T-helper 1 cell treated with Interleukin-12 subunit alpha and Interleukin-12 subunit beta and Interleukin-4 antibody, amounts not matched to agents 30 μg/mL and 1 μg/mL, for 36 hours (primary cell): ENCODE measurements around the gene TMEM44.
"Not testable (repeated sequence)": the region's sequence is repeated elsewhere in the genome, so short reads cannot be mapped to it uniquely, and the experiment has no call there.

Experiments
- H3K27ac Mint-ChIP-seq: one replicate; pipeline ENCODE4 v1.8.0; 2021; ENCODE audit warnings: mild to moderate bottlenecking, mixed read lengths
- H3K27me3 Mint-ChIP-seq: one replicate; pipeline ENCODE4 v1.8.0; 2021; ENCODE audit warnings: low read depth, mixed read lengths
- H3K36me3 Mint-ChIP-seq: one replicate; pipeline ENCODE4 v1.8.0; 2021; ENCODE audit warnings: low read depth, mixed read lengths
- H3K4me1 Mint-ChIP-seq: one replicate; pipeline ENCODE4 v1.8.0; 2021; ENCODE audit warnings: low read depth, mixed read lengths
- H3K4me3 Mint-ChIP-seq: one replicate; pipeline ENCODE4 v1.8.0; 2021; ENCODE audit warnings: mild to moderate bottlenecking, moderate library complexity, mixed read lengths
- H3K9me3 Mint-ChIP-seq: one replicate; pipeline ENCODE4 v1.8.0; 2021; ENCODE audit warnings: mixed read lengths

The TMEM44 gene

DNA sequence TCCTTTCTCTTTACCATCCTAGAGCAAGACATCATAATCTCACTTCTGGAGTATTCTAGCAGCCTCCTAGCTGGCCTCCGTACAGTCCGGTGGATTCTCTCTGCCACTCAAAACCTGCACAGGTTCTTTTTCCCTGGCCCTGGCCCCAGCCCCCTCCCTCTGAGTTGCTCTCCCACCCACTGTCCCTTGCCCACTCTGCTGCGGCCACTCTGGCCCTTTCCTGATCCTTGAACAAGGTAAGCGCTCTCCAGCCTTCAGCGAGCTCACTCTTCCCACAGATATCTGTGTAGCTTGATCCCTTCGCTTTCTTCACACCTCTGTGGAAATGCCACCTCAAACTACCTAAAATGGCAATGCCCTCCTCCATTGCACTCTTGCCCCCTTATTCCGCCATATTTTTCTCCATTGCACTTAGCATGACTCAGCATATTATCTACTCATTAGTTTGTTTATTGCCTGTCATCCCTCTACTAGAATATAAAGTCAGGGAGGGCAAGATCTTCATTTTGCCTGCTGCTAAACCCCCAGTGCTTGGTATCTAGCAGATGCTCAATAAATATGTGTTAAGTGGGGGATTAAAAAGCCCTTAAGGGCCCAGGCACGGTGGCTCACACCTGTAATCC, 80.8 kb downstream of the TMEM44 start:
- H3K27me3 Mint-ChIP-seq: peaks cover under 1% of the 10 kb centered on the region
- peaks cover 4% of the 10 kb centered on the region for H3K4me1 Mint-ChIP-seq
- no peaks in the 10 kb centered on the region for H3K36me3 Mint-ChIP-seq
- no peak overlapping the region for H3K27ac Mint-ChIP-seq
- H3K9me3 Mint-ChIP-seq: peaks cover 1% of the 10 kb centered on the region
- no peak overlapping the region for H3K4me3 Mint-ChIP-seq

DNA sequence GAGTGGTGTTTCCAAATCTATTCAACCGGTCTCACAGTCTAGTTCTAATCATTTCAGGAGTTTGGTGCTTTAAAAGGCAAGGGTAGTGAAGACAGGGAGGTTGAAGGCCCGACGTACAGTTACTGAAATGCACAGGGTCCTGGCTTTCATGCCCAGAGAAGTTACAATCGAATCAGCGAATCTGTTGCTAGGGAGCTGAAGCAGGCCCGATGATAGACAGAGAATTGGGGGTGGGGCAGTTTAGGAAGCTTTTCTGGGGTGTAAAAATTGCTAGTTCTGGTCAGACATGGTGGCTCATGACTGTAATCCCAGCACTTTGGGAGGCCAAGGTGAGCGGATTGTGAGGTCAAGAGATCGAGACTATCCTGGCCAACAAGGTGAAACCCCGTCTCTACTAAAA, 83.4 kb downstream of the TMEM44 start:
- Mint-ChIP-seq H3K4me3 (no peak overlapping the region), H3K36me3 (no peaks in the 10 kb centered on the region), H3K9me3 (peaks cover 7% of the 10 kb centered on the region), H3K27ac (no peak overlapping the region), H3K4me1 (no peaks in the 10 kb centered on the region), H3K27me3 (peaks cover 4% of the 10 kb centered on the region)

DNA sequence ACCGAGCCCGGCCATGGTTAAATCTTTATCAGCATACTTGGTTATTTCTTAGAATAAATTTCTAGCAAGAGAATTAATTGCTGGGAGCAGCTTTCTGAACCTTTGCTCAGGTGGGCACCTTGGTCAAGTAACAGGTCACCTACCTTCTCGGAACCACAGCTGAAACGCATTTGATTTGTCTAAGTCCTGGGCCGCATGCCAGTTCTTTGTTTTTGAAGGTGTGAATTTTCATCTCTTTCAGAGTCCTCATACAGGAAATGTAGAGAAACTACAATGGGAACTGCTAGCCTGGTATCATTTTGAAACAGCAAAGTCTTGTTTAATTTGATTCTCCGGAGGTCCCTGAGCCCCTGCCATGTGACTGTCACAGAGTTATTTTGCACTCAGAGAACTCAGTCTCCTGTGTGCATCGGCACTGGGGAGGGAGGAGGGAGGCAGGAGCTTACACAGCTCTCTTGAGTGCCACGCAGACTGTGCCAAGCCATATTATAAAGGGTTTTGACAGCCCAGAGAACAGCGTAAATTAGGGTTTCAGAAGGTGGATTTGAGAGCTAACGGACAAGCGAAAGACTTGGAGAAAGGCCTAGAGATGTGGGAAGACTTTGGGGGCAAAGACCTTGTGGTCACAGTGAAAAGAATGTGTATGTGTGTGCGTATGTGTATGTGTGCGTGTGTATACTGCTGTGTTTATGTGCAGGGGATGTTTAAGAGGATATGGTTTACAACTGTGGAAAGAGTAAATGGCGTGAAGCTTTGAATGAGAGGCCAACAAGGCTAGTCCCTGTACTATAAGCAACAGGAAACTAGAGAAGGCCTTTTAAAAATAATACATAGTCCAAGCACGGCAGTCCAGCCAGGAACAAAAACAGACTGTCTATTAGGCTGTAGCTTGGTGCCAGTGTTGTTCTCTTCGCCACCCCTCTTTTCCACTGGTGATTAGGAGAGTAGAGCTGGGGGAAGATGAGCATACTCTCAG, 84.6 kb downstream of the TMEM44 start:
- Mint-ChIP-seq H3K27me3 (peaks cover 4% of the 10 kb centered on the region), H3K27ac (no peak overlapping the region), H3K4me1 (no peaks in the 10 kb centered on the region), H3K9me3 (peaks cover 7% of the 10 kb centered on the region), H3K4me3 (no peak overlapping the region), H3K36me3 (no peaks in the 10 kb centered on the region)

DNA sequence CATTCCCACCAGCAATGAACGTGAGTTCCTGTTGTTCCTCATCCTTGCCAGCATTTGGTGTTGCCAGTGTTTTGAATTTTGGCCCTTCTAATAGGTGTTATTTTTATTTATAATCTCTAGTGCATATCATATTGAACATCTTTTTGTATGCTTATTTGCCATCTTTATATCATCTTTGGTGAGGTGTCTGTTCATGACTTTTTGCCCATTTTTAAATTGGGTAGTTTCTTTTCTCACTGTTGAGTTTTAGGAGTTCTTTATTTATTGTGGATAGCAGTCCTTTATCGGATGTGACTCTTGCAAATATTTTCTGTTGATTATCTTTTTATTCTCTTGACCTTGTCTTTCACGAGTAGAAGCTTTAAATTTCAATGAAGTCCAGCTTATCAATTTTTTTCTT, 86.2 kb downstream of the TMEM44 start:
- Mint-ChIP-seq H3K9me3 (peaks cover 7% of the 10 kb centered on the region), H3K4me3 (no peak overlapping the region), H3K36me3 (no peaks in the 10 kb centered on the region), H3K4me1 (no peaks in the 10 kb centered on the region), H3K27ac (no peak overlapping the region), H3K27me3 (peaks cover 4% of the 10 kb centered on the region)

DNA sequence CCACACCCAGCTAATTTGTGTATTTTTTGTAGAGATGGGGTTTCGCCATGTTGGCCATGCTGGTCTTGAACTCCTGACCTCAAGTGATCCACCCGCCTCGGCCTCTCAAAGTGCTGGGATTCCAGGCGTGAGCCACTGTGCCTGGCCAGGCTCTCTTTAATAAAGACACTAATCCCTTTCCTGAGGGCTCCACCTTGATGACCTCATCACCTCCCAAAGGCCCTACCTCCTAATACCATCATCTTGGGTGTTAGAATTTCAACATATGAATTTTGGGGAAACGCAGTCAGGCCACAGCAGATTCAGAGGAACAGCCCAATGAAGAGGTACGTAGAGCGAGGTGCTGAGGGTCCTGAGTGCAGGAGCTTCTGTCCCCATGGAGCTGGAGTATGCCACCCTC, 87.7 kb downstream of the TMEM44 start:
- H3K4me3 Mint-ChIP-seq, H3K4me1 Mint-ChIP-seq, H3K27me3 Mint-ChIP-seq, H3K27ac Mint-ChIP-seq, H3K9me3 Mint-ChIP-seq, H3K36me3 Mint-ChIP-seq: not testable (repeated sequence)

DNA sequence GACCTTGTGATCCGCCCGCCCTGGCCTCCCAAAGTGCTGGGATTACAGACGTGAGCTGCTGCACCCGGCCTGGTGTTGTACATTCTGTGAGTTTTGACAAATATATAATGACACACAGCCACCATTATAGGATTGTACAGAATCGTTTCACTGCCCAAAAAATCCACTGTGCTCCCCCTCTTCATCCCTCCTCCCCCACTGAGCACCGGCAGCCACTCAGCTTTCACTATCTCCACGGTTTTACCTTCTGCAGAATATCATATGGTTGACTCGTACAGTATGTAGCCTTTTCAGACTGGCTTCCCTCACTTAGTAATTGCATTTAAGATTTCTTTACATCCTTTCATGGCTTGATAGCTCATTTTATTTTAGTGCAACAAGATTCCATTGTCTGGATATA, 89.7 kb downstream of the TMEM44 start:
- no peak overlapping the region for H3K27ac Mint-ChIP-seq
- no peaks in the 10 kb centered on the region for H3K36me3 Mint-ChIP-seq
- peaks cover 10% of the 10 kb centered on the region for H3K4me1 Mint-ChIP-seq
- no peak overlapping the region for H3K4me3 Mint-ChIP-seq
- peaks cover 7% of the 10 kb centered on the region for H3K9me3 Mint-ChIP-seq
- peaks cover 4% of the 10 kb centered on the region for H3K27me3 Mint-ChIP-seq

DNA sequence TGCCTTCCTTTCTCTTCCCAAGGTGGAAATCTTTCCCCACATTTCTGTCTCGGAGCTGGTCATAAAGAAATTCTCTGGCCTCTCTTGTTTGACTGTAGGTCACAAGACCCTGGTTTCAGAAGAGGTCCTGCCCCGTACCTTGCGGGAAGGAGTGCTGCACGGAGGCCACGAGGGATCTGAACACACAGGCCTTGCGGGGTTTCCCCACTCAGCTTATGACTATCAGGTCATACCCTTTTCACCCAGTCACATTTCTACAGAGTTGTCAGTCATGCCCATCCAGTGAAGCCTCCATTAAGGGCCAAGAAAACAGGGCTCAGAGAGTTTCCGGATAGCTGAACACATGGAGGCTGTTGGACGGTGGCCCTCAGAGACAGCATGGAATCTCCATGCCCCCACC, 91.7 kb downstream of the TMEM44 start:
- peak overlapping the region; percentile 66 for H3K27ac Mint-ChIP-seq
- H3K4me3 Mint-ChIP-seq: no peak overlapping the region
- H3K9me3 Mint-ChIP-seq: no peaks in the 10 kb centered on the region
- no peaks in the 10 kb centered on the region for H3K27me3 Mint-ChIP-seq
- H3K4me1 Mint-ChIP-seq: peaks cover 10% of the 10 kb centered on the region
- no peaks in the 10 kb centered on the region for H3K36me3 Mint-ChIP-seq

DNA sequence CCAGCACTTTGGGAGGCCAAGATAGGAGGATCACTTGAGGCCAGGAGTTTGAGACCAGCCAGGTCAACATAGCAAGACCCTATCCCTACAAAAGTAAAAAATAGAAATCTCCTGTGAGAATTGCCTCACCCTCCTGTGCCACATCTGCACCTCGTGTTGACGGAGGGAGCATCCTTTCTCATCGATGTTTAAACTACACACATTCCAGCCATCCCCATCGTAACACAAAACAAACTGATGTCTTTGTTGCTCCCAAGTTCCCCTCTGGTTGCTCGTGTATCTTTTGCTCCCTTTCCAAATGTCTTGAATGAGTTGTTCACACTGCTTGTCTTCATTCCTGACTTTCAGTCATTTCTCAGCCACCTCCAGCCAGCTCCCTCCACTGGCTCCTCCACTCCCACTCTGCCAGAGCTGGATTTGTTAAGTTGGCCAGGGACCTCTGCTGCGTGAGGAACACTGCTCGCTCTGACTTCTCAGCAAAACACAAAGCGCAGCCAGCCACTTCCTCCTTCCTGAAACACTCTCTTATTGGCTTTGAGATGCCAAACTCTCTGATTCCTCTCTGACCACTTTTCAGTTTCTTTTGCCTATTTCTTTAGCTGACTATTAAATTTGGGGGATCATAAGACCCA, 92.8 kb downstream of the TMEM44 start:
- no peaks in the 10 kb centered on the region for H3K36me3 Mint-ChIP-seq
- no peaks in the 10 kb centered on the region for H3K9me3 Mint-ChIP-seq
- peak overlapping the region; percentile 32 for H3K4me3 Mint-ChIP-seq

DNA sequence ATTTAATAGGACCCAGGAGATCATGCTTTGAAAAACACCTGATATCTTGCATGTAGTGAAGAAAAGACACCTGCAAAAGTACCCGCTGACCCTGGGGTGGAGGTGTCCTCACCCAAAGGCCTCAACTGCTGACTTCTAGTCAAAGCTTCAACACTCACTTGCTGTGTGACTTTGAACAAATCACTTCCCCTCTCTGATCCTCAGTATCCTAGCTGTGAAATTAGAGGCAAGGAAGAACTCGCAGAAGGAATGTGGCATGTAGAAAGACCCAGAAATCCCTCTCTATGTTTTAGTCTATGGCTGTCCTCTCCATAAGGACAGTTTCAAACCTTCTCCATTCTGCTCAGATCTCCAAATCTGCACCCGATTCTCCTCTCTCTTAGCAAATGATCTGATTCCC, 93.7 kb downstream of the TMEM44 start:
- H3K9me3 Mint-ChIP-seq: peaks cover 8% of the 10 kb centered on the region
- H3K4me3 Mint-ChIP-seq: no peak overlapping the region
- H3K27me3 Mint-ChIP-seq: no peaks in the 10 kb centered on the region
- H3K27ac Mint-ChIP-seq: no peak overlapping the region
- H3K36me3 Mint-ChIP-seq: peaks cover 2% of the 10 kb centered on the region
- peaks cover 10% of the 10 kb centered on the region for H3K4me1 Mint-ChIP-seq

More for the DNA sequence above, 92.8 kb downstream of the TMEM44 start:
- Mint-ChIP-seq H3K27ac (peak overlapping the region; percentile 50), H3K4me1 (peaks cover 10% of the 10 kb centered on the region), H3K27me3 (no peaks in the 10 kb centered on the region)

DNA sequence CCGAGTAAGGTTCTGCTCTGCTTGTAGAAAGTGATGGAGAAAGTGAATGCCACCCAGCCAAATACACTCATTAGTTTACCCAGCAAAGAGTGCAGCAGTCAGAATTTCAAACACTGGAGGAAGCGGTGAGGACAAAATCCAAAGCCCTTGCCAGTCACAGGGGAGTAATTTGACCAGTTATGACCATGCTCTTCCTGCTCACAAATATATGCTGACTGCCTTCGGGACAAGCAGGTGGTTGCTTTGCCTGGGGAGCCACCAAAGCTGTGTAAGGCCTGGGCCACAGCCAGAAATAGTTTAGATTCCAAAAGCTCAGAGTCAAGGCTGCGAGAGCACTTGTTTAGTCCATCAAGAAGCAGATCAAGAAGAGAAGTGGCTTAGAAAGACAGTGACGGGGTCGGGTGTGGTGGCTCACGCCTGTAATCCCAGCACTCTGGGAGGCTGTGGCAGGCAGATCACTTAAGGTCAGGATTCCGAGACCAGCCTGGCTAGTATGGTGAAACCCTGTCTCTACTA, 95.4 kb downstream of the TMEM44 start:
- peaks cover 5% of the 10 kb centered on the region for H3K36me3 Mint-ChIP-seq
- H3K27ac Mint-ChIP-seq: no peak overlapping the region
- H3K4me1 Mint-ChIP-seq: peaks cover 10% of the 10 kb centered on the region
- H3K4me3 Mint-ChIP-seq: no peak overlapping the region
- peaks cover 17% of the 10 kb centered on the region for H3K9me3 Mint-ChIP-seq
- H3K27me3 Mint-ChIP-seq: no peaks in the 10 kb centered on the region
